HG02588 (cell line): Measurements from ENCODE around the gene BAZ2B.

ENCODE experiments used
- ATAC-seq: cut with Tn5 transposase; IDR thresholded peaks from one replicate; pipeline ENCODE4 v1.9.1; 2021; ENCODE audit warnings: mild to moderate bottlenecking, moderate library complexity; ENCODE audit not compliant: unreplicated experiment

Gene BAZ2B

GRCh38 chr2:159349674-159350299 lies 266.6 kb downstream of the BAZ2B start:
- ATAC-seq, result no peak

DNA sequence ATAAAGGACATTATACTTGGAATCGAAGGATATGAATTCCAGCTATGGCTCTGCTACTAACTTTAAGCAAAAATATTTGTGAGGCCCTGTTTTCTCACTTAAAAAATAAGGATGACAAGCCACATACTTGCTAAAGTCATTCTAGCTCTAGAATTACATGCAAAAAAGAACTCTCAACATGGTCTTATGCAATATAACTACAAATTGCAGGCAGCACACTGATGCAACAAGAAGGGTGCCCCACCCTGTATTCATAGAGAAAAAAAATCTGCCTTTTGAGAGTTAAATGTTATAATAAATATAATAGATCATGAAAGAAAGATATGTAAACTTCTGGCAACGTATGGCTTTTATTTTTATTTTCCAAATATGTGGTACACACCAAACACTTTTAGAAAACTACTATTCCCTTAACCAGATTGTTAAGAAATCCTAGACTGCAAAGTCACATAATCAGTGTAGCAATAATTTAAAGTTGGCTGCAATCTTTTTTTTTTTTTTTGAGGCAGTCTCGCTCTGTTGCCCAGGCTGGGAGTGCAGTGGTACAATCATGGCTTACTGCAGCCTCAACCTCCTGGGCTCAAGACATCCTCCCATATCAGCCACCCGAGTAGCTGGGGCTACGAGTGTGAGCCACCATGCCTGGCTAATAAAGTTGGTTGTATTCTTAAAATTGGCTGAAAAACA lies 289.6 kb downstream of the BAZ2B start:
- no peak for ATAC-seq

DNA sequence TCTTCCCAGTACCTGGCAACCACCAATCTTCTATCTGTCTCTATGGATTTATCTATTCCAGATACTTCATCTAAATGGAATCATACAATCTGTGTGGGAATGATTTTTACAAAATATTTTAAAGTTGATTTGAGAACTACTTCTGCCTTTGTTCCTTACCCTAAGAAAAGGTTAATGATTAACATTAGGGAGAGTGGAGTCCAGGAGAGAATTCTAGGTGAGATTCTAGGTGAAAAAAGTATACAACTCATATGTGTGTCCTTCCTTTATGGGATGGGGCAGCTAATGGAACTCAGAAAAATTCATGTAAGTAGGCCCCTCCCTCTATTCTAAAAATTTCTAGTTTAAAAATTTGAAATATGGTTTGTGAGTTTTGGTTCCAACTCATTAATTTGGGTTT lies 293.9 kb downstream of the BAZ2B start:
- no peak for ATAC-seq

GRCh38 chr2:159317392-159318088 lies 298.8 kb downstream of the BAZ2B start:
- ATAC-seq, result no peak

- ATAC-seq, result no peak
Measured at GRCh38 chr2:159307942-159308341, 308.4 kb downstream of the BAZ2B start.

DNA sequence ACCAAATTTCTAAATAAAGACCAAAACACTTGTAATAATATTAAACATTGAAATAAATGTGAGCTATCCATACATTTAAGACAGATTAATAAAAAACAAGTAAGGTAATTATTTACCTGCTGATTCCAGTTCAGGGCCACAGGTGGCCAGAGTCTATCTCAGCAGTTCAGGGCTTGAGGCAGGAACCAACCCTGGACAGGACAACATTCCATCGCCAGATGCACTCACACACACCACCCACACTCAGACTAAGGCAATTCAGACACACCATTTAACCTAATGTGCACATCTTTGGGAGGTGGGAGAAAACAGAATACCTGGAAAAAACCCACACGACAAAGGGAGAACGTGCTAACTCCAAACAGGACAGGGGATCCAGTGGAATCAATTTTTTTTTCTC lies 315.8 kb downstream of the BAZ2B start:
- no peak for ATAC-seq

DNA sequence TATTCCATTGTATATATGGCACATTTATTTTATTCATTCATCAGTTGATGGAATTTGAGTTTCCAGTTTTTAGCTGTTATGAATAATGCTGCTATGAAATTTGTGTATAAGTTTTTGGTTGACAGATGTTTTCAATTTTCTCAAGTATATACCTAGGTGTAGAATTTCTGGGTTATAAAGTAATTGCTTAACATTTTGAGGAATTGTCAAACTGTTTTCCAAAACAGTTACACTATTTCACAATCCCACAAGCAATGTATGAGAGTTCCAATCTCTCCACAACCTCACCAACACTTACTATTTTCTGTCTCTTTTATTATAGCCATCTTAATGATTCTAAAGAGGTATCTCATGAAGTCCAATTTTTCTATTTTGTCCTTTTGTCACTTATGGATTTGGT lies 317.4 kb downstream of the BAZ2B start:
- ATAC-seq, result no peak

- ATAC-seq, result no peak
Measured at GRCh38 chr2:159297042-159297707, 319.2 kb downstream of the BAZ2B start.

GRCh38 chr2:159292157-159292556 lies 324.2 kb downstream of the BAZ2B start:
- no peak for ATAC-seq

DNA sequence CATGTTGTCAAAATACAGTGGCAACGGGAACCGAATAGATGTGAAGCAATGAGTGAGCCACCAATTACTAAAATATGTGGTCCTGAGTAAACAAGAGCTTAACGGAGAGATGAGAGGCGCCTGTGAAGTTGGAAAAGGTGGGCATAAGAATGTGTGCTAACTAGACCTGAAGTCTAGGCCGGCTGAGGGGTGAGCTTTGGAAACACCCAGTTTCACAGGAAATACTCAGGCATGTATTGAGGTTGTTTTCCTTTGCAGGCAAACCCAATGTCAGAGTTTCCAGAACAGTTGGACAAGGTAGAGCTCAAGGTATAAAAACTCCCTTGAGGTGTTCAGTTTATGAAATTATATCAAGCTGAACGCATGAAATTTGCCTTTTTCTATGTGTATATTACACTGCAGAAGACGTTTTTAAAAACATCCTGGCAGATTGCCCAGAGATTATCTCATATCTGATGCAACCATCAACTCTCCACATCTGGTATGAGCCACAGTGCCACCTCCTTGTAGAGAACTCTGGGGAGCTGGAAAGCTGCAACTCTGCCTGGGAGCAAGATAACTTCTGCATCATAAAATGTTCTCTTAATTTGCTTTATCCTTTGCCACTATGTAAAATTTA lies 325.9 kb downstream of the BAZ2B start:
- ATAC-seq, result no peak

- ATAC-seq, result no peak
Measured at GRCh38 chr2:159287733-159288132, 328.6 kb downstream of the BAZ2B start.

GRCh38 chr2:159286709-159287441 lies 329.5 kb downstream of the BAZ2B start:
- ATAC-seq, result peak; percentile 92

GRCh38 chr2:159285929-159286708 lies 330.2 kb downstream of the BAZ2B start, which contains the start of gene WDSUB1:
Gene WDSUB1, minus strand, starts transcription at chr2:159286703. Its CDS starts 3,634 bp downstream, at chr2:159283069.
- ATAC-seq, result peak; percentile 21

- ATAC-seq, result no peak
Measured at GRCh38 chr2:159285433-159285832, 330.9 kb downstream of the BAZ2B start.

- no peak for ATAC-seq
Measured at GRCh38 chr2:159283529-159283928, 332.8 kb downstream of the BAZ2B start.

DNA sequence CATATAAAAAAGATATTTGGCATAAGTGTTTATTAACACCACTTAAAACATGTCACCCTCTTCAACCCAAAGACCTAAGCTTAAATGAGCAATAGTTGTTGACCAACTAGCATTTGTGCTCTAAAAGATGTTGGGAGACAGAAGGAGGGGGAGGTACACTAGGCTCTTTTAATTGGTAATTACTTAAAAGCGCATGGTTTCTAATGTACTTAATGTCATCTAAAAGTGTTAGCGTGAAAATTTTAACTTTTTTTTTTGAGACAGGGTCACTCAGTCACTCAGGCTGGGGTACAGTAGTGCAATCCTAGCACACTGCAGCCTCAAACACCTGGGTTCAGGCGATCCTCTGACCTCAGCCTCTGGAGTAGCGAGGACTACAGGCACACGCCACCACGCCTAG lies 335.3 kb downstream of the BAZ2B start:
- ATAC-seq, result no peak

DNA sequence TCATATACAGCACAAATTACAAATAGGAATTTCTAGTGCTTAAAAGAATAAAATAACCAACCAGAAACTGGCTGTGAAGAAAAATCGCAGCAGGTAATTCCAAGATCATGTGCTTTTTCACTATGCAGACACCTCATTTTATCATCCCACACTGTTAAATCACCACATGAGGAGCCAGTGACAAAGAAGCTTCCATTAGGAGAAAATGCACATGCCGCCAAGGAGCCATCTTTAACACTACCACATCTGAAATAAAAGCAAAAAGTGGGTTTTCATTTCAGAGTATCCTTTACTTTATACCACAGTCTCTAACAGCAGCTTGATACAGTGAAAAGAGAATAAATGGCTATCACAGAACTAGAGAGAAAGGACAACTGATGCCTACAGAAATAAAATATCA lies 336.6 kb downstream of the BAZ2B start:
- ATAC-seq, result no peak

DNA sequence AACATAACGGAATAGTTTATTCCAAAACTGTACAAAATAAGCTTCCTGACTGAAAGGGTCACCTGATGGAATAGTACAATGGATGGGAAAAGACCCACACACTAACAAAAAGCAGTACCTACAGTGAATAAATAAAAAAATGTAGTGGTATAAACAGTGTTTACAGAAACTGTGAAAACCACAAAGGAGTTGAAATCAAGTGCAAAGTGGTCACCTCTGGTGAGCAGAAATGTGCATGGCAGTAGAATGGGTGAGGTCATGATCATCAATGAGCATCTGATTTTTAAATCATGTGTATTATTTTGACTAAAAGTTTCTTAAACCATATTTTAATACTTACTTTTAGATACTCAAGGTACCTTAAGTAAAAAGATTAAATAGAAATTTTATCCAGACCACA lies 341.2 kb downstream of the BAZ2B start:
- no peak for ATAC-seq

DNA sequence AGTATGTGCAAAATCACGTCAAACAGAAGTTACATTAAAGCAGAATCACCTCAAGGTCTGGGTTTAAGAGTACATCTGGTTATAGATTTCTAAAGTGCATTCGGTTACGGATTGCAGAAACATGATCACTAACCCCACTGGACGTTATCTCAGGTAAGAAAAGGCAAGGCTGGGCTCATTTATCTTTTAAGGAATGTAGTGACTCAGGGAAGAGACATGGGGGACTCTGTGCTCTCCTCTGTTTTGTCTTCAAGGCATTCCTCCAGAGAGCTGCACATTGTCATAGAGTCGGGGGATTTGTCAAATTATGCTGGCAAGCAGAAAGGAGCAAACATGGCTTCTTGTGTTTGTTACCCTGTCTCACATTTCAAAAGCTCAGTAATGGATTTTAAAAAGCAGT lies 344.2 kb downstream of the BAZ2B start:
- no peak for ATAC-seq
